Limb (tissue), 2 donors: ENCODE data around the gene ADA.
A peak's percentile ranks its signal among the peaks of the same experiment; 100 is the strongest.

ENCODE experiments used
- DNase-seq, 2 donors: peaks; one replicate each; pipeline ENCODE4 v3.0.0-alpha.2; 2016; ENCODE audit errors: extremely low spot score in 2 of 2

Gene ADA

DNA sequence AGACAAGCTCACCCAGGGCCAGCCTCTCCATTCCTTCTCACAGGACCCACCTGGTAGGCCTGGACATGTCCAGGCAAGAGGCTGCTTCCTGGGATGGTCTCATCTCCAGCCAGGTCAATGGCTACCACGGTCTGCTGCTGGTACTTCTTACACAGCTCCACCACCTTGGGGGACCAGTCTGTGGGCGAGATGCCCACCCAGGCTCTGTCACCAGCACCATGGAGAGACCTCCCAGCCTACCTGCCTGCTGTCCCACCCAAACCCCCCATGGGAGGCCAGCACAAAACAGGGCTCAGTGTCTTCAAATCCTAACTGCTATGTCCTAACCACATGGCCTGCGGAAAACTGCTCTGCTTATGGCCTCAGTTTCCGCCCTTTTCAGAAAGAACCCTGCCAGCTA, 27.3 kb downstream of the ADA start:
- no peak for DNase-seq

DNA sequence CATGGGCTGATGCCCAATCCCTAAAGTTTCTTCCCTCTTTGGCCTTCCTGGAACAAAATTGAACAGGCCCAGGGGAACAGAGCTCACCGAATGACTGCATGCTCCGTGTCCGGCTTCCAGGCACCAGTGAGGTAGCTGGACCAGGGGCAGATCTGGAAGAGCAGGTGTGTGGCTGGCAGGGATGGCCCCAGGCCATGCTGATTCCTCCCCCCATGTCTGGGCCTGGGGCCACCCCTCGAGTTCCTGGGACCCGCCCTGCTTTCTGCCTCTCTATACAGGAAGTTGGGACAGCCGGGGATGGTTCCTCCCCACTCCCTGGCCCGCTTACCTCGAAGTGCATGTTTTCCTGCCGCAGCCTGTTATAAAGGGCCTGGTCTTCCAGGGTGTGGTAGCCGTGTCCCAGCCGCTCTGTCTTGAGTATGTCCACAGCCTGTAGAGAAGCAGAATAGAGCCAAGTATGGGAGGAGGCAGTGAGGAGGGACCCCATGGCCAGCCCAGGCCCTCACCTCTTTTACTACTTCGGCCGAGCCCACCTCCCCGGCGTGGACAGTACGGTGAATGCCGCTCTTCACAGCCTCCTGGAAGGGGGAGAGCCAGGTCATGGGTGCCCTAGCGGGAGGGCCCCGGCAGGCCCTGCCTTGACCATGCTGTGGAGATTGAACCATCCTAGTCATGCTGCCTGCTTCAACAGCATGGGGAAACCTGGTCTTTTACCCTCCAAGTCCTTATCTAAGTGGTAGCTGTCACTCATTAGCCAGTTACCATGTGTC, 28.8 kb downstream of the ADA start:
- no peak for DNase-seq

DNA sequence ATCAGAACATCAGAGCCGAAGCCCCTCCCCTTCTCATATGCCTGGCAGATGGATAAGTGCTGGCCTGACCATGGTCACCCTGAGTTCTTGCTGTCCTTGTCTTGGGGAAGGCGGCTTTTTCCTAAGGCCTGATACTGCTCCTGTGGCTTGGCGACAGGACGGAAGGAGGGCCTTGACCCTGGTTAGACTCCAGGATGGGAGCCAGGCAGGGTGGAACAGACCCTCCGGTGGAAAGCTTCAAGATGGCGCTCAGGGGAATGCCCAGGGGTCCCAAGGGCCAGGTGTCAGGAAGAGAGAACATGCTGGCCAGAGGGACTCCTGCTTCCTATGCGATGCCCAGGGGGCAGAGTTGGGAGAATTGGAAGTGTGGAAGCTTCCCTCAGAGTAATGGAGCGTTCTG, 29.6 kb downstream of the ADA start:
- DNase-seq = no peak

DNA sequence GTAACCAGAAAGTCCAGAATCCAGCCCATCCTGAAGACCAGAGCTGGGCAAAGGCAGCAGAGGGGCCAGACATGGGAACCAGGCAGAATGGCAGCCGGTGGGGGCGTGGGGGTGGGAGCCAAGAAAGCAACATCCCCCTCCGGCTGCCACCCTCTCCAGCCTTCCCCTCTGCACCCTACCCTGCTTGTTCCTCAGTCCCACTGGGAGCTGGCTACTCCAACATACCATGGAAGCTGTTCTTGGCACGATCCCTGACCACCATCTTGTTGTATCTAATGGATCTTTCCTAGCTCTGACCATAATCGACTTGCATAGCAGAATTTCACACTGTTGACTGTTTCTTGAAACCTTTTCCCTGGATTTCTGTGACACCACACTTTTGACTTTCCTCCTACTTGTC, 30.2 kb downstream of the ADA start:
- DNase-seq = no peak

DNA sequence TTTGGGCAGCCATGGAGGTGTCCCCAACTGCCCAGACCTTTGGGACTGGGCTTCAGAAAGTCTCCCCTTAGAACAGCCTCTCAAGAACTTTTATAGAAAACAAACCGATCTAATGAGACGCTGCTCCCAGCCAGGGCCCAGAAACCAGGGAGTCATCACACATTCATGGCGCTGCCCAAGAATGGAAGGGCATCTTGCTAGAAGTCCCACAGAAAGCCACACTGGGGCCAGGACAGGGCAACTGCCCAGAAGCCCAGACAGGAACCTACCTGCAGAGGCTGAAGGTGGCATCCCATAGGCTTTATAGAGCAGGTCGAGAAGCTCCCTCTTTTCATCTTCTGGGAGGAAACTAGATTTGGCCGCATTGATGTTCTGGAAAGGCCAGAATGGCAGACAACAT, 31.5 kb downstream of the ADA start:
- DNase-seq = no peak

DNA sequence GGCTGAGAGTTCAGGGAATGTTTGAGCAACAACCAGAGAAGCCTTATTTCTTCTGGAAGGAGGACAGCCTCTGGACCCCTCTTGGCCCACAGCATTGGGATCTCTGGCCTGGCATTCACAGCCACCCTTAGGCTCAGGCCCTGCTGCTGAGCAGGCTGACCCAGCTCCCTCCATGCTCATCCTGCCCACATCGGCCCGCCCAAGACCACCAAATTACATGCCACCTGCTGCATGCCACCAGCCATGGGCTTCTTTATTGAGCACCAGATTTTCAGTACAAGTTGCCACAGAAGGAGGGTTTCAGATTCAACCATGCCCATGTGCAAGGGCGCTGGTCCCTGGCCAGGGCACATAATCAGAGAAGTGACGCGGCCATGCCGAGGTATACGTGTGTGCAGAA, 32.2 kb downstream of the ADA start:
- DNase-seq = no peak

DNA sequence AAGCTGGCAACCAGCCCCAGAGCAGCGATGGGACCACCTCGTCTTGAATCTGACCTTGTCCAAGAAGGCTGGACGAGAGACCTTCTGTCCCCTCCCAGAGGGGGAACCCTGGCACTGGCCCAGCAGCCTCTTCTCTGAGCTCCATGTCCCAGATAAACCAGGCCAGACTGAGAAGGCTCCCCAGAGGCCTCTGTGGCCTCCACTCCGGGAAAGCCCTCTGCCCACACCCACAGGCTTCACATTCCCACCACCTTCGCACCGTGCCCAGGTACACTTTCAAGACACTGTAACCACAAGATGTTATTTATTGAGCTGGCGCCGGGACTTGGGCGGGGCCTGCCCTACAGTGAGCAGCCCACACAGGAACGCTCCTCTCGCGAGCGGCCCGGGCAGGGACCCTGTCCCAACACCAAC, 33.2 kb downstream of the ADA start:
- DNase-seq = no peak

DNA sequence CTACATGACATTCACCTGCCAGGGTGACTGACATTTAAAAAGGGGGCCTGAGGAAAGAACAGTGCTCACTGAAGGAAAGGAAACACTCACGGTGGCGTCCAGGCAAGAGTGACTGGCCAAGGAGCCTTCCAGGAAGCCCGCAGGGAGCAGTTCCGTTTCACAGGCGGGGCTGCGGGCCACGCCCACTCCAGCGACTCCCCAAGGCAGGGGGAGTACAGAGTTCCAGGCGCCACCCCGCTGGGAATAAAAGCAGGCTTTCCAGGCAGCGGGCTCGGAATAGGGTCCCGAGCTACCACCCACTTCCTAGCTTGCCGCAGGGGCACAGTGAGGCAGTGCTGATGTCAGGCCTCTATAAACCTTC, 34.9 kb downstream of the ADA start:
- DNase-seq = no peak

DNA sequence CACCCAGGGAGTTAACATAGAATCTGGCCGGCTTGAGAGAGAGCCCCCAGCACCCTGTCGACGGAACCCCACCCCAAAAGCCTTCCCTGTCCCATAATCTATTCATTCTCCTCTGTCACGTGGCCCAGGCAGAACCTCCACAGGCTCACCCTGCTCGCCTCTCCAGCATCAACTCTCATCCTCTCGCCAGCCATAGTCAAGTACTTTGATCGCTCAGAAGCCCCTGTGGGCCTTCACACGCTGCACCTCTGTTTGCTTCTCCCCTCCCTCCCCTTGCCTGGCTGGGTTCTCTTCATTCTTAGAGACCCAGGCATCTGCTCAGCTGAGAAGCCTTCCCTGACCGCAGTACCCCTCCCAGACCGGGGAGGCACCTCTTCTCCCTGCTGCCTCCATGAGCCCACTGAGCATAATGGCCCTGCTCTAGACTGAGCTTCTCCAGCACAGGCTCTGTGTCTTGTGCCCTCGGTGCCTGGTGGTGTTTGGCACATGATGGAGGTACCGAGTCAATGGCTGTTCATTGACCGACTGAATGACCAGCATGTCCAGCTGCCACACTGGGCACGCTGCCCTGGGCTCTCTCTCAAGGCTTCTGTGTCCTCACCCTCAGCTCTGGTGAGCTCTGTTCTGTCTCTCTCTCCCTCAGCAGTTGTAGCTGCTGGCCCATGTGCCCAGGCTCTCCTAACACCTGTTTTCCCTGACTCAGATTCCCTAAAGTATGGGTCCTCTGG, 35.5 kb downstream of the ADA start:
- DNase-seq = no peak

DNA sequence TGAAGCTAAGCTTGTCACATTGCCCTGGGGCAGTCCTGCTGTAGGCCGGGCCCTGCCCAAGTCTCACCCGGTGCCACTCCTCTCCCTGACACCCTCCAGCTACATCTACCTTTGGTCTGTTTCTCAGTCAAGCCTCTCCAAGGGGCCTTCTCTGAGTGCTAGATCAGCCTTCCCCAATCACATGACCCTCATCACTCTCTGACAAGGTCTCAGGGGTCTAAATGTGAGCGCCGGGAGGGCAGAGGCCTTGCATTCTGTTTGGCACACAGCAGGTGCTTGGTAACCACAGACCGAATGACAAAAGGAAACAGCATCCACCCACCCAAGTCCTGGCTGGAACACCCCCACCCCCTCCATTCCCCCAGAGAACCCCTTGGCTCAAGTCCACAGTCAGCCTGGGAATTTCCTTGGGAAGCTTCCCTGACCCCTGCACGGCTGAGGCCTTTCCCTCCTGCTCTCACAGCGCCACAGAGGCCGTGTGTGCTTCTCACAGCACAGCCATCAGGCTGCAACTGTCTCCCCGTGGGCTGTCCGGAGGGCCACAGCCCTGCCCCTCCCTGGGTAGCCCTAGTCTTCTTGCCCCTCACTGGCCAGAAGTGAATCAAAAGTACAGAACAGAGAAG, 36.2 kb downstream of the ADA start:
- DNase-seq = no peak

DNA sequence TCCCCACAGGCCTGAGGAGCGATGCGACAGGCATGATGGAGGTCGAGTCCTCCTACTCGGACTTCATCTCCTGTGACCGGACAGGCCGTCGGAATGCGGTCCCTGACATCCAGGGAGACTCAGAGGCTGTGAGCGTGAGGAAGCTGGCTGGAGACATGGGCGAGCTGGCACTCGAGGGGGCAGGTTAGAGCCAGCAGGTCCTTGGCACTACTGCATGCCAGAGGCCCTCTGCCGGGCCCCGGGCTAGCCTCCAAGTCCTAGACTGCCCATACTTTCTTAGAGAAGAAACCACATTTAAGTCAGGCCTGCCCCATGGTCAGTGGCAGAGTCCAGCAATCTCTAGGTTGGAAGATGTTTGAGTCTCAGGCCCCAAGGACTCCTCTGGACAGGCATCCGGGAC, 37.0 kb downstream of the ADA start:
- no peak for DNase-seq

DNA sequence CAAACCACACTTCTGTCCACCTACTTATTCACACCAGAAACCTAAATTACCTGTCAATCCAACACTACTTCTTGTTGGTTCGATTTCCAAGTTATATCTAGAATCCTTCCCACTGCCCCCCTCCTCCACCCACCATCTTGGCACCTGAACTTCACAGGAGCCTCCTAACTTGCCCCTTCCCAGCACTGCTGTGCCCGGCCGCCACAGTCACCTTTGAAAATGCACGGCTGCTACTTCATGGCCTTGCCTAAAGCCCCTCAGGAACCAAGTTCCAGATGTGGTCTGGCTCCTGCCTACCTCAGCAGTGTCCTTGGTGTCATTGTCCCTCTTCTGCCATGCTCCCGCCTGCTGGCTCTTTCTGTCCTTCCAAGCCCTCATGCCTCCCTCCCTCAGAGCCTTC, 37.9 kb downstream of the ADA start:
- DNase-seq = no peak

DNA sequence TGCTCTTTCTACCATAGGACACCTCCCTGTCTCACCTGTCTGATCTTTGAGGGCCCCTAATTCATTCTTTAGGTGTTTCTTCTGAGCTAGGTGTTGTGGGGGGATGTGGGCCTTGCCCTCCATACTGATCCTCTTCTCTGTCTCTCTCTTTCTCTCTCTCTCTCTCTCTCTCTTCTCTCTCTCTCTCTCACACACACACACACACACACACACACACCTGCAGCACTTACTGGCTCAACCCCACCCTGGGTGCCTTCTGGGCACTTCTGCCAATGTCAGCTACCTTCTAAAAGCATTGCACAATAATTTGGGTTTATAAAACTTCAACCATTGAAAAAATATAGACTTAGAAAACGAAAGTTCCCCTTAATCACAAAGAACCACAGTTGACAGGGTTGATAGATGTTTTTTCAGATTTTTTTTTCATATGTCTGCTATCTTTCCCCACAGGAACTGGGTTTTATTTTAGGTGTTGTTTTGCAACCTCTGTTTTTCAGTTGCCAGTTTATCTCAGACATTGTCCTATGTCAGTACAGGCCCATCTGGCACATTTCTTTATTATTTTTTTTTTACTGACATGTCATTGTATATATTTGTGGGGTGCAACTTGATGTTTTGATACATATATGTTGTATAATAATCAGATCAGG, 41.1 kb downstream of the ADA start:
- DNase-seq = no peak

DNA sequence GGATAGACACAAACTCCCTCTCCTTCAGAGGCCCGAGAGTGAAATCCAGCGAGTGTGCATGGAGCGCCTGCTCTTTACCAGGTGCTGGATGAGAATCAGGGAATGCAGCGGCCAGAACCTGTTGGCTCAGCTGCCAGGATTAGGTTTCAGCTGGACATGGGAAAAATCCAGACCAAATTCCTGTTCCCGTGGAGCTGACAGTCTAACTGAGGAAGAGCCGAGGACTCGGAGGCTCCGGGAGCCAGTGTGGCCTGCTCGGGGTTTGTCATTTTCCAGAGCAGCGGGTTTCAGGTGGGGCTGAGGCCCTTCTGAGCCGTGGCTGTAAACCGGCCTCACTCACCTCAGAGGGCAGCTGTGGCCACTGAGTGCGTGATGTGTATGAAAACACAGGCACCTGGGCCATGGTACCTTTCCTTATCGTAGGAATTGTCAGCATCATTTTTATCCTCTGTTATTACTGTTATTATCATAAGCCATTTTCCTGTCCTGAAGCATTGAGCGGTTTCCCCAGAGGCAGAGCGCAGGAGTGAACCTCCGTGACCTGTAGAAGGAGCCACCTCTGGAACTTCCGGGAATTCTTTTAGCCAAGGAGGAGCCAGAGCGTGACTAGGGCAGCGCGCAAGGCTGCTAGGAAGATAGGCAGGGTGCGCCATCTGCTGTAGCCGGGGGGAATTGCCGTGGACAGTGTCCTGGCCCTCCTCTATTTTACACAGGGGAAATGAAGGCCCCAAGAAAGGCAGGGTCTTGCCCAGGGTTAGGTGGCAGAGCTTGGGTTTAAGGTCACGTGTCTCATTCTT, 41.8 kb downstream of the ADA start:
- DNase-seq = peak; percentile 83 to 91

DNA sequence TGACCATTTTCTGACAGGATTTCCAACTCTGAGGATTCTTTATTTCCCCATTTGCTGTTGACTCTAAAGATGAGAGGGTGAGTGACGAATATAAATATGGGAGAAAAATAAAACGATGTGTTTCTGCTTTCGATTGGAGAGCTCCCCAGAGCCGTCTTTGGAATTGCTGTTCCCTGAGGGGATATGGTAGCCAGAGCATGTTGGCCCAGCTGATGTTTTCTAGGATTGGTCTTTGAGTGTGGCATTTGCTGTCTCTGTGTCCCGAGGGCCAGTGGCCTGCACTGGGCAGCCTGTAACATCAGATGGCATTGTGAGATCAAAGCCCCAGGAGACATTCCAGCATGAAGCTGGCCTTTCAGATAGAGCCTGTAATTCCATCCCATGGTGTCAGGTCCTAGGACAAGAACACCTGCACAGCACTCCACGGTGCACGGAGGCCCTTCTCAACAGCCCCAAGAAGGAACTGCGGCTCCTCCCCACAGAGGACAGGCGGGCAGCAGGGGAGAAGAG, 42.4 kb downstream of the ADA start:
- no peak for DNase-seq

DNA sequence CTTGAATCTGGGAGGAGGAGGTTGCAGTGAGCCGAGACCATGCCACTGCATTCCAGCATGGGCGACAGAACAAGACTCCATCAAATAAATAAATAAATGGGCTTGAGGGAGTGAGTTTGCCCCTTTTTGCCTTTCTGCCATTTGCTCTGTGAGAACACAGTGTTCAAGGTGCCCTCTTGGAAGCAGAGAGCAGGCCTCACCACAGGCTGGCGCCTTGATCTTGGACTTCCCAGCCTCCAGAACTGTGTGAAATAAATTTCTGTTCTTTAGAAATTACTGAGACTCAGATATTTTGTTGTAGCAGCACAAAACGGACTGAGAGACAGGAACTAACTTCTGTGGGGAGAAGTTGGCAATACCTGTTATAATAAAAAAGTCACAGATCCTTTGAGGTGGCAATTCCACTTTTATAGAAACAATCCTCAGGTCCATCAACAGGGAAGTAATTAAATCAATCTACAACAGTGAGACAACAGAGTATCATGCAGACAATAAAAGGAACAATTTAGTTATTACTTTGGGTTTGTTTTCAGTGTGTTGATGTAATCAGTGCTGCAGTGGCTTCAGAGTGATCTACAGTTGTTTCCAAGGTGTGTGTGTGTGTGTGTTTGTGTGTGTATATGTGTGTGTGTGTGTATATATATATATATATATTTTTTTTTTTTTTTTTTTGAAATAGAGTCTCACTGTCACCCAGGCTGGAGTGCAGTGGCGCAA, 44.6 kb downstream of the ADA start:
- no peak for DNase-seq

DNA sequence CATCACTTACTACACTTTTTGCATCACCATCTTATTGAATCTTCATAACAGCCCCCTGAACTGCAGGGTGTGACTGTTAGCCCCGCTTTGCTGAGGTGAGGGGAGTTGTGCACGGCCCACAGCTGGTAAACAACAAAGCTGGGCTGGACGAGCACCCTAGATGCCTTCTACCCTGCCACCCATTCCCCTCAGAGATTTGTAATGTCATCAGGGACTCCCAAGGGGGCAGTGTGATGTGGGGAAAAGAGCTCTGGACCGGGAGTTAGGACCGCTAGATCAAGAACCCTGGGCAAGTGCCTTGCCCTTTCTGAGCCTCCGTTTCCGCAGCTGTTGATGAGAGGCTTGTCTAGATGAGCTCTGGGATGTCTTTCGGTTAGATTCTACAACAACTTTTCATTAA, 48.2 kb downstream of the ADA start:
- no peak for DNase-seq

DNA sequence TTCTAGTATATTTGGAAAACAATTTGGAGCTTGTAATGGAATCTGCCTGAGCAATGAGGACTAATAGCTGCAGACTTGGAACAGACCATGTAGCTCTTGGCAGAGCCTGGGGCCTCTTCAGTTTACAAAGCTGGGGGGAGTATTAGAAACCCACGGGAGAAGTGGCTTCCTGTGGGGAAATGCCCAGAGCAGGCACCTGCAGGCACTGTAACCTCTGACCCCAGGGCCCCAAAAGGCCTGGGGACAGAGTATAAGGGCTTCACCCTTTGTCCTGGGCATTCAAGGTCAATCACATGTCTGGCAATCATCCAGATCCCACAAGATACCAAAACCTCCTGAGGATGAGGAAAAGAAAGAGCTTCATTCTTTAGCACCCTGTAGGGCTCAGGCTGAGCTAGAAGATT, 49.7 kb downstream of the ADA start:
- peak; percentile 73 to 87 for DNase-seq

DNA sequence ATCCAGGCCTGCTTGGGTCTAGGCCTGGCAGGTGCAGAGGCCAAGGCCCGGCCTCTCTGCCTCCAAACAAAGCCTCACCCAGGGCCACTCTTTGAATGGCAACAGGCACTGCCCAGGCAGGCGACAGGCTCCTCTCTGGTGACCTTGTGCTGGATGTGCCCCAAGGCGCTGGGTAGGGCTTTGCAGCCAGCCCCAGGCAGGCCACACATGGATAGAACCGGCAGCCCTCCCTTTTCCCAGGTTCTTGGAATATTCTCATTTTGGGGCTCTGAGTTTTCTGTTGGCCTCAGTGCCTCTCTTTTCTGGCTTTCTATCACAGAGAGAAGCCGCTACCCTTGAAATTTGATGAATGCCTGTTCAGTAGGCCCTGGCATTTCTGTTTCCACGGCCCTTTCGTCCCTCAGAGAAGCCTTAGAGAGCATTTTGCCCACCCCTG, 50.2 kb downstream of the ADA start:
- DNase-seq = peak in 1 of 2 donors; percentile 40

DNA sequence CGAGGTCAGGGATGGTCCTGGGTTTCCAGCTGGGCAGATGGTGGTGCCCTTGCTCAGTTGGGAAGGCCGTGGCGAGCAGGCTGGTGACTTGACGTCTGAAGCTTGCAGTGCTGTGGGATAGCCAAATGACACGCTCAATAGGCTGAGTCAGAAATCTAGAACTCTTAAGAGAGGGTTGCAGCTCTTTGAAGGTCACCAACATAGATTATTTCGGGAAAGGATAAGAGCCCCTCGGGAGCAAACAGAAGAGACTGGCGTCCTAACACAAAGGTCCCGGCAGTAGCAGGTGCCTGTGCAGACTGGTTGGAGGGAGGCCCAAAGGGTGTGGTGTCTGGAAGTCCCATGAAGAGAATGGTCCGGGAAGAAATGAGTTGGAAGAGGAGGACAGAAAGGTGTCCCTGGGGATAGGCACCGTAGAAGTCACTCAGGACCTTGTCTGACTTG, 50.7 kb downstream of the ADA start:
- DNase-seq = no peak

DNA sequence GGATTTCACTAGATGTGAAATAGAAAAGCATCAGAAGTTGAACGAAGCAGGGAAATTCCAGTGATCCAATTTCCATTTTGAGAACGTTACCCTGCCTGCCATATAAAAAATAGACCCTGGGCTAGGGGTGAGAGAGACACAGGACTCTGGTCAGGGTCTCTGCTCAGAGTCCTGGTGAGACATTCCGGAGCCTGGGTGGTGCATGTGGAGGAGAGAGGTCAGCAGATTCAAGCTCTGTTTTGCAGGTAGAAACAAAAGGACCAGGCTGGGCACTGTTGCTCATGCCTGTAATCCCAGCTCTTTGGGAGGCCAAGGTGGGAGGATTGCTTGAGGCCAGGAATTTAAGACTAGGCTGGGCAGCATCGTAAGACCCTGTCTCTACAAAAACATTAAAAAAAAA, 51.2 kb downstream of the ADA start:
- no peak for DNase-seq
